ENCODE measurements around the gene MYO1D. TPM values are rescaled to one million over a fixed set of nuclear protein-coding genes. Genes with fewer than 3 reads are reported as not detected.

MYO1D gene
- total and polyA plus RNA-seq, 4 donors, result 4.5 to 22.9 (median 13.3) TPM

GRCh38 chr17:32656886-32657285 lies 220.0 kb downstream of the MYO1D start:
- no peaks in the 10 kb centered on the region for H3K9me3 ChIP-seq (ENCODE audit: control insufficient read depth in 4 of 4, low read length in 3 of 4)
- no peak overlapping the region for H3K9ac ChIP-seq (ENCODE audit: low read depth in 1 of 2, low read length in 2 of 2)
- TF ChIP-seq GABPA (IDR thresholded peaks at IDR 0.05 in 1 of 2, conservative IDR thresholded peaks at IDR 0.05 in 1 of 2) (no peak), REST (IDR thresholded peaks at IDR 0.05) (no peak), FOXA1 (IDR thresholded peaks at IDR 0.05) (no peak), FOXA2 (IDR thresholded peaks at IDR 0.05) (no peak), HNF4A (conservative IDR thresholded peaks at IDR 0.05) (no peak), YY1 (IDR thresholded peaks at IDR 0.05) (no peak), EGR1 (IDR thresholded peaks at IDR 0.05; ENCODE audit: low read depth in 2 of 2) (no peak), ZBTB33 (IDR thresholded peaks at IDR 0.05) (no peak), JUND (IDR thresholded peaks at IDR 0.05) (no peak)
- H3K36me3 ChIP-seq (ENCODE audit: control insufficient read depth in 4 of 4, insufficient read depth in 3 of 4, low read depth in 1 of 4, low read length in 3 of 4), result peaks cover 0 to 8% (median 1%) of the 10 kb centered on the region in 4 donors
- H3K4me3 ChIP-seq (ENCODE audit: low read depth in 1 of 3, low read length in 3 of 3), result no peak overlapping the region
- peaks cover 0 to 1% (median 0%) of the 10 kb centered on the region in 4 donors for H3K4me1 ChIP-seq (ENCODE audit: control insufficient read depth in 4 of 4, insufficient read depth in 4 of 4, low read length in 3 of 4)
- DNase-seq (ENCODE audit: low spot score), result no peak
- WGBS, result 76% methylated on average over 1 of the region's 1 CpG
- H3K27ac ChIP-seq (ENCODE audit: low read depth in 1 of 2, low read length in 2 of 2), result no peak overlapping the region
- H3K27me3 ChIP-seq (ENCODE audit: control insufficient read depth in 4 of 4, insufficient read depth in 4 of 4, low read length in 3 of 4), result no peaks in the 10 kb centered on the region

GRCh38 chr17:32654324-32654723 lies 222.6 kb downstream of the MYO1D start:
- H3K27ac ChIP-seq (ENCODE audit: low read depth in 1 of 2, low read length in 2 of 2), result no peak overlapping the region
- no peaks in the 10 kb centered on the region for H3K27me3 ChIP-seq (ENCODE audit: control insufficient read depth in 4 of 4, insufficient read depth in 4 of 4, low read length in 3 of 4)
- H3K4me1 ChIP-seq (ENCODE audit: control insufficient read depth in 4 of 4, insufficient read depth in 4 of 4, low read length in 3 of 4), result peaks cover 0 to 1% (median 0%) of the 10 kb centered on the region in 4 donors
- no peak overlapping the region for H3K9ac ChIP-seq (ENCODE audit: low read depth in 1 of 2, low read length in 2 of 2)
- TF ChIP-seq TAF1 (conservative IDR thresholded peaks at IDR 0.05) (no peak), RXRA (IDR thresholded peaks at IDR 0.05) (peak; percentile 90 to 97), REST (IDR thresholded peaks at IDR 0.05) (no peak), FOXA2 (IDR thresholded peaks at IDR 0.05) (no peak), ATF3 (IDR thresholded peaks at IDR 0.05) (no peak), YY1 (IDR thresholded peaks at IDR 0.05) (no peak), MAX (IDR thresholded peaks at IDR 0.05) (no peak), CTCF (IDR thresholded peaks at IDR 0.05; ENCODE audit: low read depth, low read length, missing input control) (no peak), SP1 (IDR thresholded peaks at IDR 0.05) (peak; percentile 64), JUND (IDR thresholded peaks at IDR 0.05) (peak; percentile 40 to 48), NR2F2 (IDR thresholded peaks at IDR 0.05) (peak; percentile 100), GABPA (IDR thresholded peaks at IDR 0.05 in 1 of 2, conservative IDR thresholded peaks at IDR 0.05 in 1 of 2) (no peak), ZBTB33 (IDR thresholded peaks at IDR 0.05) (no peak), EGR1 (IDR thresholded peaks at IDR 0.05; ENCODE audit: low read depth in 2 of 2) (no peak), HNF4G (IDR thresholded peaks at IDR 0.05) (peak; percentile 98), RAD21 (IDR thresholded peaks at IDR 0.05) (peak; percentile 14 to 60), FOXA1 (IDR thresholded peaks at IDR 0.05) (no peak), HNF4A (conservative IDR thresholded peaks at IDR 0.05) (peak; percentile 96 to 100)
- peaks cover 0 to 2% (median 0%) of the 10 kb centered on the region in 4 donors for H3K9me3 ChIP-seq (ENCODE audit: control insufficient read depth in 4 of 4, low read length in 3 of 4)
- whole genome bisulfite sequencing, result 27% methylated on average over 3 of the region's 3 CpGs
- H3K4me3 ChIP-seq (ENCODE audit: low read depth in 1 of 3, low read length in 3 of 3), result no peak overlapping the region
- H3K36me3 ChIP-seq (ENCODE audit: control insufficient read depth in 4 of 4, insufficient read depth in 3 of 4, low read depth in 1 of 4, low read length in 3 of 4), result peaks cover 0 to 8% (median 4%) of the 10 kb centered on the region in 4 donors
- peak; percentile 43 for DNase-seq (ENCODE audit: low spot score)

All from liver (tissue), 9 donors.